Mammary microvascular endothelial cell (primary cell): ENCODE data around the gene SNURF. TPM values are rescaled to one million over a fixed set of nuclear protein-coding genes. Genes with fewer than 3 reads are reported as not detected.

Experiments
- total RNA-seq: library from RNA; depleted of rRNA; stranded (reverse); fragments of >200 nt; gene quantifications from 2 replicates; pipeline ENCODE4 v1.2.3, GENCODE V29; 2015

Gene SNURF, protein sequence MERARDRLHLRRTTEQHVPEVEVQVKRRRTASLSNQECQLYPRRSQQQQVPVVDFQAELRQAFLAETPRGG
- 0.30 and 8.0 TPM in 2 replicates for total RNA-seq

DNA sequence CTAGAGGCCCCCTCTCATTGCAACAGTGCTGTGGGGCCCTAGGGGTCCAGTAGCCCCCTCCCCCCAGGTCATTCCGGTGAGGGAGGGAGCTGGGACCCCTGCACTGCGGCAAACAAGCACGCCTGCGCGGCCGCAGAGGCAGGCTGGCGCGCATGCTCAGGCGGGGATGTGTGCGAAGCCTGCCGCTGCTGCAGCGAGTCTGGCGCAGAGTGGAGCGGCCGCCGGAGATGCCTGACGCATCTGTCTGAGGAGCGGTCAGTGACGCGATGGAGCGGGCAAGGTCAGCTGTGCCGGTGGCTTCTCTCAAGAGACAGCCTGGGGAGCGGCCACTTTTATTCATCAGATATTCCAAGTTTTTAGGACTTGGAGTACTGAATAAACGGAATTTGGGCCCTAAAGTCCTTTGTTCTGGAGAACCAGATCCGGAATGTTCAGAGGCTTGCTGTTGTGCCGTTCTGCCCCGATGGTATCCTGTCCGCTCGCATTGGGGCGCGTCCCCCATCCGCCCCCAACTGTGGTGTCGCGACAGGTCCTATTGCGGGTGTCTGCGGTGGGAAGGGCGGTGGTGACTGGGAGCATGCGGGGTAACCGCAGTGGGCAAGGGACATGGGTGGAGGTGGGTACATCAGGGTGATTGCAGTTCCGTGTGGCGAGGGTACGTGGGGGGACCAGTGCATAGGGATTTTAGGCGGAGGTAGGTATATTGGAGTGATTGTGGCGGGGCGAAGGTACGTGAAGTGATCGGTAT is at the start of gene SNURF, which contains the start of gene SNRPN:
TSS of gene SNURF (plus strand) at position 205 of the 748 bp plus-strand sequence. CDS start at position 267, 62 bp downstream.
TSS of gene SNRPN (plus strand) at position 205 of the 748 bp plus-strand sequence. CDS start 19,467 bp downstream, outside the sequence.

Other genes with a start within 250 kb of the SNURF start
- gene SNRPN, start within 50 bp of the SNURF start, total RNA-seq, result 49.3 and 50.2 TPM in 2 replicates